ENCODE results near the gene NTRK2.

The NTRK2 gene

DNA sequence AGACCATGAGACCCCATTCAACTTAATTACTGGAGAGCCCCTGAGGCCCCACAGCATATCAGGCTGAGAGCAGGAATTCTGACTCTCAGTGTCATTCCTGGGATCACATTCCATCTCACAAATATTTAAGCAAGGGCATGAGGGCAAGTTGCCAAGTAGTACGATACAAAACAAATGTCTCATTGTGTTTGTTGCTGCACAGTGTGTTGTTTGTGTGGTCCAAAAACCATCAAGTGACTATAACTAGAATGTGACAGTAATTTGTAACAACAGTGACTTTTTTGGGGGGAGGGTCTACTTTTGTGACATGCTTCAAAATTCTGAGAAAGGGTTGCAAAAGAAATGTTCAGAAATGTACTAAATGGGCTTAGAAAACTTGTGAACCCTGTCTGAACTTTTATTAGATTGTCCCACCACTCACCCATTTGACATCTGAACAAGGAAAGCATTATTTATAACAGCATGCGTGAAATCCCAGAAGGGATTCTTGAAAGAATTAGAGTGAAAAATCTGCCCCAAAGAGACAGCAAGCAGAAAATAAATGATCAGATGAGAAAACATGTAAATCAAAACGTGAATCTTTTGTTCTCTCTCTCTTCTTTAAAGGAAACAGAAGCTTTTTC lies 347.0 kb downstream of the NTRK2 start:
- Mint-ChIP-seq H3K27me3 (peaks cover 1% of the 10 kb centered on the region), H3K4me1 (ENCODE audit: low read depth) (no peaks in the 10 kb centered on the region), H3K4me3 (no peak overlapping the region), H3K36me3 (no peaks in the 10 kb centered on the region), H3K27ac (no peak overlapping the region), H3K9me3 (ENCODE audit: low read depth) (no peaks in the 10 kb centered on the region)

- Mint-ChIP-seq H3K27ac (no peak overlapping the region), H3K4me1 (ENCODE audit: low read depth) (no peaks in the 10 kb centered on the region), H3K27me3 (no peaks in the 10 kb centered on the region), H3K36me3 (no peaks in the 10 kb centered on the region), H3K9me3 (ENCODE audit: low read depth) (no peaks in the 10 kb centered on the region), H3K4me3 (no peak overlapping the region)
Observed at GRCh38 chr9:85020791-85021190, 351.3 kb downstream of the NTRK2 start.

GRCh38 chr9:85021686-85022085 lies 352.2 kb downstream of the NTRK2 start:
- Mint-ChIP-seq H3K27ac (no peak overlapping the region), H3K4me3 (no peak overlapping the region), H3K9me3 (ENCODE audit: low read depth) (no peaks in the 10 kb centered on the region), H3K27me3 (no peaks in the 10 kb centered on the region), H3K4me1 (ENCODE audit: low read depth) (no peaks in the 10 kb centered on the region), H3K36me3 (no peaks in the 10 kb centered on the region)

DNA sequence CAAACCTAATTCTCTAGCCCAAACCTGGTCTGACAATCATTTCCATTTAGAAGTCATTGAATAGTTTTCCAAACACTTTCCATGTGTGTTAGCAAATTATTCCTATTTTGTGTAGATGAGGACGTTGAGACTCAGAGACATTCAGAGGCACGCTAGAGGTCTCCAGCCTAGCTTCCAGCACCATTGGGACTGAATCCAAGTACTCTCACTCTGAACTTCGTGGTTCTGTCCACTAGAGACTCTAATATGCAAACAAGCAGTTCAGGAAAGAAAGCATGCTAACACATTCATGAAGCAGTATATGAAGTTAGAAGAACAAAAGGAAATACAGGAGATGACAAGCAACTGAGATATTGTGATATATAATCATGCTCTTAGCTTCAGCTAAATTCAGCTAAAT lies 354.8 kb downstream of the NTRK2 start:
- Mint-ChIP-seq H3K36me3 (no peaks in the 10 kb centered on the region), H3K4me1 (ENCODE audit: low read depth) (no peaks in the 10 kb centered on the region), H3K9me3 (ENCODE audit: low read depth) (no peaks in the 10 kb centered on the region), H3K27ac (no peak overlapping the region), H3K4me3 (no peak overlapping the region), H3K27me3 (no peaks in the 10 kb centered on the region)

DNA sequence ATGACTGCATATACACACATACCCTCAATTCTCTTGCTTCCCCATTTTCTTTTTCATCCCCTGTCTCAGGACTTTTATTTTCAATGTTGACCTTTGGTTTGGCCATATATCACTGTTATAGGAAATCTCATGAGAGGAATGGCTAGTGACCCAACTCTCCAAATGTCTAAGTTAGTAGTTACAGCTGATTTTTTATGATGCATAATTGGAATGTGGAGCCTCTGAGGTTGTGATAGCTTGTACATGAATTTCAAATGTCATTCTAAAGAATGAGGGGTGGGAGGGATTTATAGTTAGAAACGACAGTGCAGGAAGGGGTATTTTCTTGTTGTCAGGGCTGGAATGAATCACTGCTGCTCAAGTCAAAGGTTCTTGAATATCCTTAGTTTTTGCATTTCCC lies 356.1 kb downstream of the NTRK2 start:
- H3K9me3 Mint-ChIP-seq (ENCODE audit: low read depth): no peaks in the 10 kb centered on the region
- H3K4me1 Mint-ChIP-seq (ENCODE audit: low read depth): no peaks in the 10 kb centered on the region
- H3K27ac Mint-ChIP-seq: no peak overlapping the region
- no peak overlapping the region for H3K4me3 Mint-ChIP-seq
- no peaks in the 10 kb centered on the region for H3K36me3 Mint-ChIP-seq
- H3K27me3 Mint-ChIP-seq: no peaks in the 10 kb centered on the region

DNA sequence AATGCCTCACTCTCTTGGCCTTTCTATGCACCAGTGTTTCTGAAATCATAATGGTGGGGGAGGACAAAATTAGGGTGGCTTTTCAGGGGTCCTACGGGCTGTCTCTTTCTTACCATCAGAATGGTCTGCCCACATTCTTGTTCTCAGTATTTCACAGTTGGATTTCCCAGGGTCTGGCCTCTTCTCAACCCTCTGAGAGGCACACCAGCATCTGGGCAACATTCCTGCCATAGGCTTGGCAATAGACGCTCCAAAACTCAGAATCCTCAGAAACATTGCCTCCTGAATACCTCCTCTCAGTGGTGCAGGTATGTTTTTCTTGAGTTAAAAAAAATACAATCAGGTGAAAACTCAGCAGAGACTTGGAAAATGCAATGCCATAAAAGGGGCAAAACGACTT lies 358.3 kb downstream of the NTRK2 start:
- Mint-ChIP-seq H3K4me3 (no peak overlapping the region), H3K4me1 (ENCODE audit: low read depth) (no peaks in the 10 kb centered on the region), H3K9me3 (ENCODE audit: low read depth) (no peaks in the 10 kb centered on the region), H3K36me3 (no peaks in the 10 kb centered on the region), H3K27ac (no peak overlapping the region), H3K27me3 (no peaks in the 10 kb centered on the region)

DNA sequence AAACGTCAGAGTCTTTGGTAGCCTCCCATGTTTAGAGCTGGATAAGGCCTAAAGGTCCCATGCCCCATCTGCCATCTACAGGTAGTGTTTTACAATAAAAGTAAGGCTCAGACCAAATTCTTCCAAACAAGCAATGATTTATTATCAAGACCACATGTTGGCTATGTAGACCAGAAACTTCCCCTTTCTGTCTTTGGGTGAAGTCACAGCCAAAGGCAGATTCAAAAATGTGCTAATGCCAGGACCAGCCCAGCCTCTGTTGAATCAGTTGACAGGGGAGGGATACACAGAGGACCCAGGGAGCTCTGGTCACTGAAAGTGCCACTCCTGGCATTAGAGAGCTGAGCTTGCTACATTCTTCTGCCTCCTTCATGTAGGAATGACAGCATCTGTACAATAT lies 360.8 kb downstream of the NTRK2 start:
- Mint-ChIP-seq H3K4me1 (ENCODE audit: low read depth) (no peaks in the 10 kb centered on the region), H3K36me3 (no peaks in the 10 kb centered on the region), H3K9me3 (ENCODE audit: low read depth) (no peaks in the 10 kb centered on the region), H3K27ac (no peak overlapping the region), H3K27me3 (no peaks in the 10 kb centered on the region), H3K4me3 (no peak overlapping the region)

- no peak overlapping the region for H3K4me3 Mint-ChIP-seq
- H3K9me3 Mint-ChIP-seq (ENCODE audit: low read depth): no peaks in the 10 kb centered on the region
- H3K36me3 Mint-ChIP-seq: no peaks in the 10 kb centered on the region
Observed at GRCh38 chr9:85036496-85036895, 367.0 kb downstream of the NTRK2 start.

DNA sequence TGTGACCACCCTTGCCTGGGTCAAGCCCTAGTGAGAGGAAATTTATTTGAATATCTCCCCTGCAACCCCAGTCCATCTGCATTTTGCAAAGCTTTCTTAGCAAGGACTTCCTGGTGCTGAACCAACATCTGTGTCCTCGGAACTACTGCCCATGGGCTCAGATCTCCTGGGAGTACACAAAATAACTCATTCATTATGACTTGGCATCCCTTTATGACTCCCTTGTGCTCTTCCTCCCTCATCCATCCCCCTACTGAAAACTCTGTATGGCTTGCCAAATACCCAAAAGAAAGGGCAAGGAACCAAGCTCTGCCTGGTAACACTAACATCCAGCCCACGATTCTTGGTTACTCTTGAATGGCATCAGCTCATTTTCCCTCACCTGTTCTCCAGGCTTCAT lies 368.5 kb downstream of the NTRK2 start:
- peaks cover 2% of the 10 kb centered on the region for H3K27me3 Mint-ChIP-seq
- no peaks in the 10 kb centered on the region for H3K9me3 Mint-ChIP-seq (ENCODE audit: low read depth)
- H3K4me3 Mint-ChIP-seq: no peak overlapping the region
- H3K4me1 Mint-ChIP-seq (ENCODE audit: low read depth): no peaks in the 10 kb centered on the region
- no peaks in the 10 kb centered on the region for H3K36me3 Mint-ChIP-seq
- no peak overlapping the region for H3K27ac Mint-ChIP-seq

More at GRCh38 chr9:85036496-85036895, 367.0 kb downstream of the NTRK2 start:
- Mint-ChIP-seq H3K4me1 (ENCODE audit: low read depth) (no peaks in the 10 kb centered on the region), H3K27me3 (peaks cover 2% of the 10 kb centered on the region), H3K27ac (no peak overlapping the region)

- Mint-ChIP-seq H3K9me3 (ENCODE audit: low read depth) (no peaks in the 10 kb centered on the region), H3K27me3 (peaks cover 2% of the 10 kb centered on the region), H3K36me3 (no peaks in the 10 kb centered on the region), H3K4me1 (ENCODE audit: low read depth) (no peaks in the 10 kb centered on the region), H3K4me3 (no peak overlapping the region), H3K27ac (no peak overlapping the region)
Observed at GRCh38 chr9:85038824-85039608, 369.5 kb downstream of the NTRK2 start.

GRCh38 chr9:85040146-85040545 lies 370.6 kb downstream of the NTRK2 start:
- Mint-ChIP-seq H3K4me1 (ENCODE audit: low read depth) (no peaks in the 10 kb centered on the region), H3K36me3 (no peaks in the 10 kb centered on the region), H3K27ac (no peak overlapping the region), H3K4me3 (no peak overlapping the region), H3K9me3 (ENCODE audit: low read depth) (no peaks in the 10 kb centered on the region), H3K27me3 (peaks cover 2% of the 10 kb centered on the region)

GRCh38 chr9:85040821-85041465 lies 371.4 kb downstream of the NTRK2 start:
- no peaks in the 10 kb centered on the region for H3K9me3 Mint-ChIP-seq (ENCODE audit: low read depth)
- no peak overlapping the region for H3K27ac Mint-ChIP-seq
- no peaks in the 10 kb centered on the region for H3K4me1 Mint-ChIP-seq (ENCODE audit: low read depth)
- H3K36me3 Mint-ChIP-seq: no peaks in the 10 kb centered on the region
- H3K27me3 Mint-ChIP-seq: peaks cover 2% of the 10 kb centered on the region
- no peak overlapping the region for H3K4me3 Mint-ChIP-seq

DNA sequence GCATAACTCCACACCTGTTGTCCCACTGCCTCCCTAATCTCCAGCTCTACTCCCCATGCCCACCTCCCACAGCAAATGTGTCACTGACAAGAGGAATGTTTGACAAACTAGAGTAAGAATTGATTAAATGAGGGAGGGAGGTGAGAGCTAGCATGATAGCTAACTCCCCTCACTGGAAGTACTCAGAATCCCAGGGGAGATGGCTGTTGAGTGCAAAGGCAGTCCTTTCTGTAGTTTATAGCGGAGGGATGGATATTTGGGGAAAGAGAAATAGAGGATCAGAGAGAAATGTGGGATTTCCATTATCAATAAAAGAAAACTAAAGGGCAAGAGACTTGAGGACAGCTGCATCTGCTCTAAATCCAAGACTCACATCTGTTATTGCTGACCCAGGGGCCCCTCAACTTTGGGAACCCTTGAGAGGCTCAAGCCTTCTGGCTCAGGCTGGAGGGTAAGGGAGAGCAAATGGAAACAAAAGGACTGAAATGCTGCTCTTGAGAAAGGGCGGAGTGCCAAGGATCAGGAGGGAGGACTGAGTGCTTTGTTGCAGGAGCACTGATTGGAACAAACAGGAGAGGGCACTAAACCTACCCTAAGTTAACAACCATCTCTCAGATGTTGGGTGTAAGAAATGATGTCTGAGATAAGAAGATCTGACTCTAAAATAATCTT lies 372.1 kb downstream of the NTRK2 start:
- Mint-ChIP-seq H3K27me3 (peaks cover 2% of the 10 kb centered on the region), H3K4me3 (no peak overlapping the region), H3K27ac (no peak overlapping the region), H3K36me3 (no peaks in the 10 kb centered on the region), H3K9me3 (ENCODE audit: low read depth) (no peaks in the 10 kb centered on the region), H3K4me1 (ENCODE audit: low read depth) (no peaks in the 10 kb centered on the region)

DNA sequence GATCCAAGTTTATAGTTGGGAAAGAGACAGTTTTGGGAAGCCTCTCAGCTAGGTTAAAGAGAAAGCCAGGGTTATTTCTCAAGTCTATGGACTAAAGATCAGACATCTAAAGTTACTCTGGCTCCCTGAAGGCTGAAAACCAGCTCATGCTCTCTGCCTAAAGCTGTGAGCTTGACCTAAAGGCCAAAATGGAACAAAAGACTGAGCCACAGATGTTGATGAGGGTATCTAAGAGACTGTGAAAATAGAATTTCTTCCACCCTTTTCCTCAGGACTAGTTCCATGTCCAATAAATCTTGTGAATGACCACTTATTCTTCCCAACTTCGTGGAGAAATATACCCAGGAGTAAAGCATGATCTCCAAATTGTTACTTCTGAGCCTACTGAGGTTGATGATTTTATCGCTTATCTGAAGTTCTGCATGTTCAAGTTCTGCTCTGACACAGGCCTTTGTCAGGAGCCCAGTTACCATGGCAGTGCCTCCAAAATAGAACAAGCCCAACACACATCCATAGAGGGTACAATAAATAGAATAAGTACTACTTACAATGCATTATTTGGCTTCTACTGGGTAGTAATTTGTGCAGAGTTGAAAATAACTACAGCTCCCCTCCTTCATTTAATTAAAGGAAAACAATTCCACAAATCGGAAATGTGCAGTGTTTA lies 373.6 kb downstream of the NTRK2 start:
- Mint-ChIP-seq H3K9me3 (ENCODE audit: low read depth) (no peaks in the 10 kb centered on the region), H3K4me1 (ENCODE audit: low read depth) (no peaks in the 10 kb centered on the region), H3K4me3 (no peak overlapping the region), H3K27ac (no peak overlapping the region), H3K27me3 (peaks cover 2% of the 10 kb centered on the region), H3K36me3 (no peaks in the 10 kb centered on the region)

- Mint-ChIP-seq H3K27me3 (no peaks in the 10 kb centered on the region), H3K9me3 (ENCODE audit: low read depth) (no peaks in the 10 kb centered on the region), H3K36me3 (no peaks in the 10 kb centered on the region), H3K4me3 (no peak overlapping the region), H3K27ac (no peak overlapping the region), H3K4me1 (ENCODE audit: low read depth) (no peaks in the 10 kb centered on the region)
Observed at GRCh38 chr9:85045271-85045670, 375.7 kb downstream of the NTRK2 start.
